AG04449 (cell line): Measurements from ENCODE around the gene SHROOM2.

Source experiments
- CTCF ChIA-PET: fragments of 350-600 bp; formaldehyde crosslinking; extraction: SDS; loops from one replicate; lab custom pipeline; 2021; ENCODE audit warnings: antibody characterized with exemption; lab: Yijun Ruan, JAX
- POLR2A ChIA-PET: fragments of 400-600, 350-600 bp; formaldehyde crosslinking; extraction: SDS; loops from one replicate; lab custom pipeline; 2020; ENCODE audit warnings: antibody characterized with exemption, inconsistent platforms; lab: Yijun Ruan, JAX
- DNase-seq: peaks from one replicate; pipeline ENCODE4 v3.0.0-alpha.2; 2010; ENCODE audit warnings: low read depth, low spot score
- H3K4me3 ChIP-seq: 2 replicates; pipeline ENCODE4 v1.5.1; 2011; ENCODE audit warnings: low read depth, mild to moderate bottlenecking, control low read depth, low read length
- TF ChIP-seq, protein P1 (sequence below): IDR thresholded peaks from one replicate; pipeline ENCODE4 v1.5.1; 2011; ENCODE audit warnings: mild to moderate bottlenecking, moderate library complexity, low read length, control low read depth, inconsistent platforms; ENCODE audit not compliant: insufficient read depth; ENCODE audit errors: missing control alignments

Gene SHROOM2

DNA sequence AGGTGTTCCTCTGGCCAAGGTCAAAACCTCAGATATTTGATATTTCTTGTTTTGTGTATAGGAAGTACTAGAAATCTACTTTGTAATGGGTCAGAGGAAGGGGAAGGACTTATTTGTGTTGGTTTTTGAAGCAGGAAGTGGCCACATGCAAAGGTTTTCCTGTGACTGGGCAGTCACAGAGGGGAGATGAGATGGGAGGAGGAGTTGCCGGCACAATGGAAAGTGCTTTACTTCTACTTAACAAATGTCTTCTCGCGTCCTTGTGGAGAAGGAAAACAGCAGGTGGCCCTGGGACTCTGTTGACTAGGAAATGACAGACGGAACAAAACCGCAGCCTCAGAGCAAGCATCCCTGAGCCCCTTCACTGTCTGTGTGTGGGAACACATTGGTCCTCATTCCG, 46.6 kb downstream of the SHROOM2 start:
- H3K4me3 ChIP-seq = no peak overlapping the region
- TF ChIP-seq, protein P1, sequence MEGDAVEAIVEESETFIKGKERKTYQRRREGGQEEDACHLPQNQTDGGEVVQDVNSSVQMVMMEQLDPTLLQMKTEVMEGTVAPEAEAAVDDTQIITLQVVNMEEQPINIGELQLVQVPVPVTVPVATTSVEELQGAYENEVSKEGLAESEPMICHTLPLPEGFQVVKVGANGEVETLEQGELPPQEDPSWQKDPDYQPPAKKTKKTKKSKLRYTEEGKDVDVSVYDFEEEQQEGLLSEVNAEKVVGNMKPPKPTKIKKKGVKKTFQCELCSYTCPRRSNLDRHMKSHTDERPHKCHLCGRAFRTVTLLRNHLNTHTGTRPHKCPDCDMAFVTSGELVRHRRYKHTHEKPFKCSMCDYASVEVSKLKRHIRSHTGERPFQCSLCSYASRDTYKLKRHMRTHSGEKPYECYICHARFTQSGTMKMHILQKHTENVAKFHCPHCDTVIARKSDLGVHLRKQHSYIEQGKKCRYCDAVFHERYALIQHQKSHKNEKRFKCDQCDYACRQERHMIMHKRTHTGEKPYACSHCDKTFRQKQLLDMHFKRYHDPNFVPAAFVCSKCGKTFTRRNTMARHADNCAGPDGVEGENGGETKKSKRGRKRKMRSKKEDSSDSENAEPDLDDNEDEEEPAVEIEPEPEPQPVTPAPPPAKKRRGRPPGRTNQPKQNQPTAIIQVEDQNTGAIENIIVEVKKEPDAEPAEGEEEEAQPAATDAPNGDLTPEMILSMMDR = no peak
- ChIA-PET POLR2A (no interaction called here), CTCF (no interaction called here)
- no peak for DNase-seq

DNA sequence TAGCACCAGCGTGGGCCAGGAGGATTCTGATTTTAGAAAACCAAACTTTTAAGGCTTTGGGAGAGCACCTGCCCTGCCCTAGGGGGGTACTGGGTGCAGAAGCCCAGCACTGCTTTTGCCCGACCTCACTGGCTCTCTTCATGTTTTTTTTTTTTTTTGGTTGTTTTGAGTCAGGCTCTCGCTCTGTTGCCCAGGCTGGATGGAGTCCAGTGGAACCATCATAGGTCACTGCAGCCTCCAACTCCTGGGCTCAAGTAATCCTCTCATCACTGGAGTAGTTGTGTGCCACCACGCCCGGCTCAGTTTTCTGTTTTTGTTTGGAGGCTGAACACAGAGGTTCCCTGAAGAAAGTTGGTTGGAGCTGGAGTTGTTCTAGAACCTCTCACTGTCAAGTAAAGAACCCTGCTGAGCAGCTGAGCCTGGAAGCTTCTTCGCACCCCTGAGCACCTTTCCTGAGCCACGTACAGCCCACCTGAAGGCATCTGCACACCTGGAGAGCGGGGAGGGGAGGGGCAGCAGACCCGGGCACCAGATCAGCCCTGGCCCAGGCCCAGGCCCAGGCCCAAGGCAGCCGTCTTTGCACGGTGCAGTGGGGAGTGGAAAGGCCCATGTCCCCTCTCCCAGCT, 49.5 kb downstream of the SHROOM2 start:
- TF ChIP-seq, protein P1 = no peak
- DNase-seq = no peak
- ChIA-PET CTCF (no interaction called here), POLR2A (no interaction called here)
- no peak overlapping the region for H3K4me3 ChIP-seq

DNA sequence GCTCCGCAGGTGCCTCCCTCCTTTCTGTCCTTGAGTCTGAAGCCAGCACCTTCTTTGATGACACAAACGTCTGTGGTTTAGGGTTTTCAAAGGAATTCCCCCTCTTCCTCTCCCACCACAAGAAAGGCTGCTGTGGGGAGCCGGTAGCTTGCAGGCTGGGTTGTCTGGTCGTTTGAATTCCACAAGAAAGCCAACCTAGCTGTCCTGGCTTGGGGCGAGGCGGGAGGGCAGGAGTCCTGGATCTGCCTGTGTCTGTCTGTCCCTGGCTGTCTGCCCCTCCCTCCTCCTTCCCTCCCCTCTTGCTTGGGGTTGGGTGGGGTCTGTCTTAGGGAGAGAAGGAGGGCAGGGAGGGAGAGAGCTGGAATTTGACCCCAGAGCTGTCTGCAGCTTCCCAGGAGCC, 56.3 kb downstream of the SHROOM2 start:
- no peak for DNase-seq
- H3K4me3 ChIP-seq = no peak overlapping the region
- ChIA-PET POLR2A (no interaction called here), CTCF (no interaction called here)
- TF ChIP-seq, protein P1 = no peak

DNA sequence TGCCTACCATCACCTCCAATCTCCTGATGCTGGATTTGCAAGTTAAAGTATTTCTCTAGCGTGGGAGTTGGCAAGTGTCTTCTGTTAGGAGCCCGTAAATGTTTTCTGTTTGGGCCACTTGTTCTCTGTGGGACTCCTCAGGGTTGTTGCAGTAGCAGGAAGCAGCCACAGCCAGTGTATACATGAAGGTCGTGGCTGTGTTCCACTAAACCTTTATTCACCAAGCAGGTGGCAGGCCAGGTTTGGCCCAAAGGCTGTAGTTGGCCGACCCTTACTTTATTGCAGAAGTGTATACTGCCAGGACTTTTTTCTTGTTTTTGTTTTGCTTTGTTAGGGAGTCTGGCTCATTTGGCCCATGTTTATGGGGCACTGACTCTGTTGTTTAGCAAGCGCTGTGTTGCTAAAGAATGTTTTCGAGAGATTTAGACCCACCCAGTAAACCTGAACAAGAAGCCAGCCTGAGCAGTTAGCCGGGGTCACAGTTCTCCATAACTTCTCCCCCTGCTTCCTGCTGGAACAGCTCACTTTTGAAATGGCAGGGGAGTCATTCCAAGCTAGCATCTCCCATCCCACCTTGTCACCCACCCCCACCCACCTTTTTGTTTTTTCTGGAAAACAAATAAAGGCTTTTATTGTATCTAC, 58.8 kb downstream of the SHROOM2 start:
- POLR2A ChIA-PET = no interaction called here
- DNase-seq = no peak
- CTCF ChIA-PET = no interaction called here

DNA sequence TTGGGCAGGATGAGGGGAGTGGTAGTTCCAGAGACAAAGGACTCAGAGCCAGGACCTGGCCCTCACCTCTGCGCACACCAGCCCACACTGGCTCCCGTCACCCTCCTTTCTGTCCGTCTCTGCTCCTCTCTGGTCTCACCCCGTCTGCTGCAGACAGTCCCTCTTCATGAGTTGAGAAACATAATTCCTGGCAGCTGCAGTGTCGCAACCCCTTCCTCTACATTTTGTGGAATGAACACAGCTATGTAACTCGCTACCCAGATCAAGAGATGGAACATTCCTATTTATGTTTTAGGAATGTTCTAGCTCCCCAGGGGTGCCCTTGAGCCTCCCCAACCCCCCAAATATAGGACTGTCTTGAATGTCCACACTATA, 59.3 kb downstream of the SHROOM2 start:
- CTCF ChIA-PET = no interaction called here
- no peak for DNase-seq
- no peak overlapping the region for H3K4me3 ChIP-seq
- TF ChIP-seq, protein P1 = no peak
- POLR2A ChIA-PET = no interaction called here

More for the DNA sequence above, 58.8 kb downstream of the SHROOM2 start:
- no peak overlapping the region for H3K4me3 ChIP-seq
- TF ChIP-seq, protein P1 = no peak

DNA sequence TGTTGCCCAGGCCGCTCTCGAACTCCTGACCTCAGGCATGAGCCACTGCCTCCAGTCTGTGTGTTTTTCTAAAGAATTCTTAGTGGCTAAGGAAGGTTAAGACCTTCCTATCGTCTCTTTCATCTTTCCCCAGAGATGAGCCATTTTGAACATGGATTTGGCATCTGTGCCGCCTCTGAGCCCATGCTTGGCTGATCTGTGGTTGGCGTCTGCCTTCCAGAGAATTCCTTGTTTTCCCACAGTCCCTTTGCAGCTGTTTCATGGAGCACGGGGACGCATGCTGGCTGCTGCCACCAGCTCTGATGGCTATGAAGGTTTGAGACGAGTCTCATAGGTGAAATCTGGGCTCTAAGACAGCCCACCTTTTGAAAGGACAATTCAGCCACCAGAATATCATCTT, 60.4 kb downstream of the SHROOM2 start:
- H3K4me3 ChIP-seq = no peak overlapping the region
- TF ChIP-seq, protein P1 = no peak
- ChIA-PET POLR2A (no interaction called here), CTCF (interaction anchor here (1.2 kb wide), 2 partner anchors 9 to 13 kb away, joined by 3 read pairs; no protein-coding TSS in a partner anchor)
- DNase-seq = no peak
